Glomerular endothelial cell (primary cell): ENCODE results near the gene COL4A1. TPM values are rescaled to one million over a fixed set of nuclear protein-coding genes. Genes with fewer than 3 reads are reported as not detected.

ENCODE experiments used
- DNase-seq: peaks from one replicate; pipeline ENCODE4 v3.0.0-alpha.2; 2011; ENCODE audit warnings: low read depth, low spot score; ENCODE audit errors: extremely low read depth
- total RNA-seq: library from RNA; depleted of rRNA; stranded (reverse); fragments of >200 nt; gene quantifications from 2 replicates; pipeline ENCODE4 v1.2.3, GENCODE V29; 2015

COL4A1 gene
- total RNA-seq, 1 donor from 2014 or later = 4,558 TPM

DNA sequence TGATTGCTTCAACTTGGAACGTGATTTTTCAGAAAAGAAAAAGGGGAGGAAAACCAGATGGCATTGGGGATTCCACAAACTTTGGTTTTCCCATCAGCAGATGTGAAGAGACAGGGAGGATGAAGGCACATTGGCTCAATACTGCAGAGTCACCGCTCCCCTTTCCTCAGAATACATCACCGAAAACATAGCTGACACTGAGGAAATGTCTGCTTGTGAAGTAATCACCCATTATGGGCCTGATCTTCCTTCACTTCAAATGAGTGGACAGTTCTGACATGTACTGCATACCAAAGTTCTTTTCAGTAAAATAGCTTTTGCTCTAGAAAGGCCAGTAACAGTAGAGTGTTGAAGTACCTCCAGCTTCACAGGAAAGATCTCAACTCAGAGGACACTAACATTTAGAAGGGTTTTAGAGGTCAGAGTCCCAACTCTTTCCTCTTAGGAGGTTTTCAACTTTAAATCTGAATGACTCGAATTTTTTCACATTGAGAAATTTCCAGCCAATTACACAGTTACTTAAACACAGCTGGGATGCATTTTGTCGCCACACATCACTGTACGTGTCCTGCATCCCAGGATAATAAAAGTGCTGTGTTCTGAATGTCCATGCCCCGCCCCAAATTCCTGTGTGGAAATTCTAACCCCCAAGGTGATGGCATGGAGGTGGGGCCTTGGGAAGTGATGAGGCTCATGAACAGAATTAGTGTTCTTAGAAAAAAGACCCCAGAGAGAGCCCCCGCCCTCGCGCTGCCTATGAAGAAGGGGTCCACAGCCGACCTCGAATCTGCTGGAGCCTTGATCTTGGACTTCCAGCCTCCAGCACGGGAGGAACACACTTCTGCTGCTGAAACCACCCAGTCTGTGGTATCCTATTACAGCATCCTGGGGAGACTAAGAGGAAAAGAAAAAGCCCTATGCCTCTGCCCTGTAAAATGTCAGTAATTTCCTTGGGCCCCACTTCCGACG is 77.7 kb downstream of the COL4A1 start:
- DNase-seq = no peak

DNA sequence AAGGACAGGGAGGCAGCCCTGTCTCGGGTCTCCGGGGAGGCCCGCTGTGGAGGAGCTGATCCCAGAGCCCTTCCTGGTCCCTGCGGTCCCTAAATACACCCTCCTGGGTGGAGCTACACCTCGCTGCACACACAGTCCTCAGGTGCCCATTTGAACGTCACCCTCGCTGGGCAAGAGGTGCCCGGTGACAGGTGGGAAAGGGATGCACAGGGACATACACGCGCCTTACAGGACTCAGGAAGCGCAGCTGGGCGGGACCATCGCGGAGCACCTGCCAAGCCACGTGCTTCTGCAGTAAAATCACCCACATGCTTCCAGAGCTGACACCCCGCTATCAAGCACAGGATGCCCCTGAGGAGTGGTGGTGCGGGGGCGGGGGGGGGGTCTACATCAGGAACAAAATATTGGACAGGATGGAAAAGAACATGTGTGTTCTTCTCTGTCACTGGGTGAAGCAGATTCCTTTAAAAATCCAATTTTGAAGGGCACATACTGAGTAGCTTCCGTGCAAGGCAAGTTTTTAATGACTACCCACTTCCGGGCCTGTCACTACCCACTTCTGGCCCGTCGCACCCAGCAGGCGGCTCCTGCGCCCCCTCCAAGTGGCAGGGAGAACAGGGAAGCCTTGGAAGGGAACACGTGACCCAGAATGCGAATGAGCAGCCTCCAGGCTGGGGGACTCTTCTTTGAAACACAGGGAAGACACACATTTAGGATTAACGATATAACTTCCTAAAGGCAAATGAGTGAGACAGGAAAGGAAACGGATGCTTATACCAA is 78.9 kb downstream of the COL4A1 start:
- DNase-seq = no peak

DNA sequence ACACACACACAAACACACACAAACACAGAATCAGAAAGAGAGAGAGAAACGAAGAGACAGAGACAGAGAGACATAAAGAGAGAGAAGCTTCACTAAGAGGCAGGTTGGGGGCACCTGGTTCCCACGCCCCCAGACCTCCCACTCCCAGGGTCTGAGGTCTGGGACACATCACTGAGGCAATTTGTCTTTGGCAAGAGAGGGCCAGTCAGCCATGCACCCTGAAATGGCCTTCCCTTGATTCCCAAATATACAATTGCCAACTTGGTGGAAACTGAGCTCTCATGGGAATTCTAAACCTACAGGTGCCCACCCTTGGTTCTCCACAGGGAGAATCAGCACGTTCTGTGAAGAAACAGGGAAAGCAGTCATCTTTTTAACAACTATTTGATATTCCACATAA is 79.5 kb downstream of the COL4A1 start:
- no peak for DNase-seq

DNA sequence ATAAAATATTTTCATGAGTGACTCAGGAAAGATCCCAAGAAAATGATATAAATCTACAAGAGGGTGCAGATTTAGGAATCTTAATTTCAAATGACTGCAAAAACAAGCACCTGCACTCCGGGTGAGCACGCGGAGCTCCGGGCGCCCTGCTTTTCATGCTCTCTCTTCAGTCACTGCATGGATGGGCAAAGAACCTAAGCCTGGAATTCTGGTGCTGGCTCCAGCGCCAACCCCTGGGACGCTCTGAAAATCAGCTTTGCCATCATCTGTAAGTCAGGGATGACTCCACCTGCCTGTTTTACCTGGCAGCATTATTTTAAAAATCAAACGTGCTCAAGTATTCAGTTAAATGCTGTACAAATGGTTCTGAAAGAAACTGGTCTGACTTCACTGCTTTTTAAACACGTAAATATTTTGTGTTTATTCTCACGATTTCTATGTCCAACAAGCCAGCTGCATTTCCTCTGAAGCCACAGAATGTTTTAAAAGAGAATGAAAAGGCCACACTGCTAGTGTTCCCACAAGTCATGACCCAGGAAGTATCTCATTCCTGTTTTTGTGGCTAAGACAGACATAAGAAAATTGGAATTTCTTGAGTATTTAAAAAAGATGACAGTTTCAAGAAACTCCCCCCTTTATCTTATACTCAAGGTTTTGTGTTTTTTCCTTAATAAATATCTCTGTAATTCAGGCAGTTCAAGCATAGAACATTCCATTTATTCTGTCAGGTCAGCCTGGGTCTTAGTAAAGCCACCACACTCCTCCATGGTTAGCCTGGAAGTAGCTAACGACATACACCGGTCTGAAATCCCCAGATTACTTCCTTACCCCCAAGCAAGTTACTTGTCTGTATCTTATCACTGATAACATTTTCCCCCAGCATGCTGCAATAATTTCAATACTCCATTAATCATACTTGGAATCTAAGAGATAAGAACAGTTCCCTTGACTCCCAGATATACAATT is 81.1 kb downstream of the COL4A1 start:
- no peak for DNase-seq

DNA sequence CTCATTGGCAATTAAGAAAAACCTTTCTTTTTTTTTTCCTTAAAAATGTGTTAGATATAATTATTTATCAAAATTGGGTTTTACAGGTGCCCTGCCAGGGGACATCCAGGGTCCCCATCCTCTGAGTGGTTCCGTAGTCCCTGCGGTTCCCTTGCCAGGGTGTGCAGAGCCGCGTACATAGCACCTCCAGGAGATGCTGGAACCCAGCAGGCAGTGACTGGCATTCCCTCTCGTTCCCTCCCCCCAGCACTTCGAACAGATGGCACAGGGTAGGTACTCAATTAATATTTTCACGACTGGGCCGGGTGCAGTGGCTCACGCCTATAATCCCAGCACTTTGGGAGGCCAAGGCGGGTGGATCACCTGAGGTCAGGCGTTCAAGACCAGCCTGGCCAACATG is 82.0 kb downstream of the COL4A1 start:
- DNase-seq = no peak

DNA sequence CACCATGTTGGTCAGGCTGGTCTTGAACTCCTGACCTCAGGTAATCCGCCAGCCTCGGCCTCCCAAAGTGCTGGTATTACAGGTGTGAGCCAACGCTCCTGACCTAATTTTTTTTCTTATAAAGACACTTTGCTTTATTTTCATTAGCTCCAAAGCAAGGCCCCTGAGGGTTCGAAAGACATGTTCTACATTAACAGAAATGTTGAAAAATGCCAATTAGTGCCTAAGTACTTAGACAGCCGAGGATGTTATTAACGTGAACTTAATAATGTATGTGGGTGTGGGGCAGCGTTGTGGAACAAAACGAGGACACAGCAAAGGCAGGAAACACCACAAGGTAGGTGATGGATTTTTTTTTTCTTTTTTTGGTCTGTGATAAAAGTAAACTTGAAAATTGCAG is 82.4 kb downstream of the COL4A1 start:
- no peak for DNase-seq

DNA sequence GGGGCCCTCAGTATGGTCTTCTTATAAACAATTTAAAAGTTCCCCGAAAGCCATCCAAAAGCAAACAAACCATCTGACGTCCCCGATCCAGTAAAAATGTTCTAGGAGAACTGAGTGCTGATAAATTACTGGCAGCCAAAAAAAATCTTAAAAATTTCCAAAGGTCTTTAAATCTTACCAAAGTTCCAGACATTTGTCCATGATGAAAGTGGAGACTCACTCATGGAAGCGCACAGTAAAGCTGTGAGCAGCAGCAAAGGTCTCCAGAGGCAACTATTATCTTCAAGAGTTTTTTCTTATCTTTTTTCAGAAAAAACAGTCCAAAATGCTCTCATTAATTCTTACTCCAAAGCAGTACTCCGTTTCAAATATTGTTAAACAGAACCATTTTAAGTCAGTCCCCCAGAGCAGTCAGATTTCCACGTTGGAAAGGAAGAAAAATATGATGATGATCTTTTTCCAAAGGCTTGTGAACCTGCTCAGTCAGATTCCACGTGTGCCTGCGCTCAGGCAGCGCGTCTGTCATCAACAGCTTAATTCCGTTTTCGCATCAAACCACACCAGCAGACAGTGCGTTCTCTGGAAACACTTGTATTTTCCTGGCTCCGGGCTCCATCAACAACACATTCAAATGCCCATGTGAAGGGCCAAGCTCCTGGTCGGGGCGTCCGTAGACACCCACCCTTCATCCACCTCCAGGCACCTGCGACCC is 85.4 kb downstream of the COL4A1 start:
- no peak for DNase-seq

DNA sequence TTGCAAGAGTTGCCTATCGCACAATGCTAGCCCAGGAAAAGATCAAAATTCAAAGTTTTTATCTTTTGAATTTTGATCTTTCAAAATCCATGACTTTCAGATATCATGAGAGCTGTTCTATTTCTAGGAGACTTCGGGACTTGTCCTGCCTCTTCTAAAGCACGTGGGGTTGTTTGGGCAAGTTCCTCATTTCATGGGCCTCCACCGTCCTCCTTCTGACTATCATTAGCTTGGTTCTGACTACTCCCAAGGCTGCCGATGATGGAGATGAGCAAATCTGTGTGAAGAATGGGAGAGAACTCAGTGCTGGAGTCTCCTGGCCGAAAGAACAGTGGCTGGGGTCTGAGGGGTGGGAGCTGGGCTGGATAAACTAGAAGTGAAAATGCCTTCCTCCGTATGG is 86.5 kb downstream of the COL4A1 start:
- DNase-seq = no peak

DNA sequence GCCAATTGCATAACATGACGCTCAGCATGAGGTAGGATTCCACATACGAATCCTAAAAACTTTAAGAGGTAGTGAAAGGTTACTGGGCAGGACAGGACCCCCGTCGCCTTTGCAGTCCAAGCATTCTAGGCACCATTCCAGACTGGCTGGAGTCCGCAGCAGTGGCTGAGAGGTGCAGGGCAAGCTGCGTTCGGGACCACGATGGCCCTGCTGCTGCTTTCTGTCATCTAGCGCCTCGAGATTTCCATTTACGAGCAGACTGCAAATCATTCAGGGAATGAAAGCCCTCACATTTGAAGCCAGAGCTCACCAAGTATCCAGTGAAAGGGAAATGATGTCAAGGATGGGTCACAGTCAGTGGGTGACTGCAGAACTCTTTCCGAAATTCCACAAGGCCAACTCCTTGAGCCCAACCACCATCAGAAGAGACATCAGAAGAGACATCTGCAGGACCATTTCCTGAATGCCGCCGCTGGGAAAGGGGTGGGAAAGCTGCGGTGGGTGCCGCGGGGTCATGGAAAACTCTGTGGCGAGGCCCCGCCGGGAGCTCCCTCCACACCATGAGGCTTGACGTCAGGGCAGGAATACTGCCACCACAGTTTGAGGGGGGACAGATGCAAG is 88.3 kb downstream of the COL4A1 start:
- no peak for DNase-seq

DNA sequence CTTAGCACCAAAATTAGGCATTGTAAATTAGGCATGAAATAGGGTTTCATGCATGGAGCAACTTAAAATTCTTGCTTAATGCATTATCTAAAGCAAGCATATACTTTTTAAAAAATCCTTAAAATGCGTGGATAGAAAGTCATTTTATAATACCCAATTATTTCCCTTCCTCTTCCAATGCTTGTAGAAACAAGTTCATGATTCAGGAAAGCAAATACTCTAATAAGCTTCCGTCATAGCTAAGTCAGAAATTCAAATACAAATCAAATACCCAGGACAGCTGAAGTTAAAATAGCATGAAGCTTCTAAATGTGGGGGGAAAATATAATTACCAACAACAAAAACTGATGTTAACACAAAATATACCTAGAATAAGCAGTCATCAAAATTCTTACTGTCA is 89.1 kb downstream of the COL4A1 start:
- no peak for DNase-seq

DNA sequence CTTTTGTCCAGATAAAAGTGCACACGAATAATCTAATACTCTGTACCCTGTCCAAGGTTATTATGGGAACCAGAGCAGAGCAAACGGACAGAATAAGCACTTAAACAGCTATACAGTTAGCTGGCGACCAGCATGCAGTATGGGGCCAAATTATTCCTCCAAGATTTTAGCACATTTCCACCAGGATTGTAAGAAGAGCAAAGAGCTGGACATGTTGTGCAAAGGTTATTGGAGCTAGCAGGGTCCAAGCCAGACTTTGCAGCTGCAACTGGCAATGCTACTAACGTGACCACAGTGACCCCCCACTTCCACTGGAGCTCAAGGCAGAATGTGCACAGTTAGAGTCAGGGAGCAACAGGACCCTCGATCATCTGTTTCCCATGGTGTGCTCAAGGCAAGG is 89.9 kb downstream of the COL4A1 start:
- no peak for DNase-seq

DNA sequence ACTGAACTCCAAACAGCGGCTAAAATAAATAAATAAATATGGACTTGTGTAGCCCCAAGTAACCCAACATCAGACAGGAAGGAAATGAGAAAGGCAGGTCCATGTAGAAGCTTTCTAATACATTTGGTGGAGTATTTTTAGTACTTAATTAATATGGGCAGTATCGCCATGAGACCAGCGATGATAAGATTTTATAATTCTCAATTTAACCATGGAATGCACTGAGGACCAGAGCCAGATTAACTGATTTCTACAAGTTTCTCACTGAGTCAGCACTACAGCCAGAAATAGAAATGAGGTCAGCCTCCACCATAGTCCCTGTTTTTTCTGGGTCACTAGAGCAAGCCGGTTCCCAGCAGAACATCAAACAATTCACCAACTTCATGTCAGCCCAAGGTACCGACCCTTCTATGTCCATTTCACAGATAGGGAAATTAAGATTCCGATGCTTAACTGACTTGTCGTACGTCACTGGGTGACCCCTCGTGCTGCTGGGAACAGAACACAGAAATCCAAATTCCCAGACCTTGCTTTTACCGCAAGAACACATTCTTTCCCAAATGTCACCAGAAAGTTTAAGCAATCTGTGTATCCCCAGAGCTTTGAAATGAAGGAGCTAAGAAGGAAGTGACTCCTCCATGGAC is 90.4 kb downstream of the COL4A1 start:
- no peak for DNase-seq

DNA sequence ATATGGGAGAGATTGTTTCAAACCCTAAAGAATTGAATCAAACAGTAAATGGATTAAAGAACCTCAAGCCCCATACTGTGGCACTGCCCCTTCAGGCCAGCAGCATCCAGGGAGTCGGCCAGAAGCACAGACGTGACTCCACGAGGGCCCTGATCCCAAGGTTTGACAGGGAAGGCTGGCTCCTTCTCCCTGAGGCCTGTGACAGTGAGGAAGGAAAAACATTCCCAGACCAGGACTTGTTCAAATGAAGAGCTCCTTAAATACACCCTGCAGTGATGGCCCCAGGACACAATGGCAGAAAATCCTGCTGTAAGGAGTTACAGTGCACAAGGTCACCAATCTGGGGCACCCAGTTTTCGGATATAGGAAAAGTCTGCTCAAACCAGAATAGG is 91.0 kb downstream of the COL4A1 start:
- no peak for DNase-seq

DNA sequence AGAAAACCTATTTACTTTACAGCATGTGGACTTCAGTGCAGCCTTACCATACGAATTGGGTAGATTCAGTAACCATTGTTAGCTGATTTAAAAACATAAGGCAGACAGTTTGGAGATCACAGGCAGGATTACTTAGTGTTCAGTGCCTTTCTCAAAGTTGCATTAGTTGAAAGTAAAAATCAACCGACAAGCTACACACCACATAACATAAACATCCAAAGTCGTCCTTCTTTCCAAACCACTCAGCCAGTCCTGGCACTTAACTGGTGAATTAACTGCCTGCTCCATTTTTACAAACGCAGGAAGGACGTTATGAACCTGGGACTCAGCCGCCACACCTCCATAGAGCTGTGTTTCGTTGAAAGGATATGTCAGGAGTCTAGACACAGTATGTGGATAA is 91.4 kb downstream of the COL4A1 start:
- no peak for DNase-seq

DNA sequence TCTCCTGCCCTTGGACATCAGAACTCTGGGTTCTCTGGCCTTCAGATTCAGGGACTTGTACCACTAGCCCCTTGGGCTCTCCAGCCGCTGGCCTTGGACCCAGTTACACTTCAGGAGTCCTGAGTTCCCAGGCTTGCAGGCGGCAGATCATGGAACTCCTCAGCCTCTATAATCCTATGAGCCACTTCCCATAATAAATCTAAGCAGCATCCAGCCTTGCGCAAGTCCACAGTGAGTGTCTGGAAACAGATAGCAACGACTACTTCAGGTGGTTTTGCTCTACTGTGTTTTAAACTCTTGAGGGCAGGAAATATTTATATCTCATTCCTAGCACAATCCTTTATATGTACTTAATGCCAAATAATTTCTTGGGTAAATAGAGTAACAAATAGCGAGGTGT is 92.3 kb downstream of the COL4A1 start:
- DNase-seq = no peak

DNA sequence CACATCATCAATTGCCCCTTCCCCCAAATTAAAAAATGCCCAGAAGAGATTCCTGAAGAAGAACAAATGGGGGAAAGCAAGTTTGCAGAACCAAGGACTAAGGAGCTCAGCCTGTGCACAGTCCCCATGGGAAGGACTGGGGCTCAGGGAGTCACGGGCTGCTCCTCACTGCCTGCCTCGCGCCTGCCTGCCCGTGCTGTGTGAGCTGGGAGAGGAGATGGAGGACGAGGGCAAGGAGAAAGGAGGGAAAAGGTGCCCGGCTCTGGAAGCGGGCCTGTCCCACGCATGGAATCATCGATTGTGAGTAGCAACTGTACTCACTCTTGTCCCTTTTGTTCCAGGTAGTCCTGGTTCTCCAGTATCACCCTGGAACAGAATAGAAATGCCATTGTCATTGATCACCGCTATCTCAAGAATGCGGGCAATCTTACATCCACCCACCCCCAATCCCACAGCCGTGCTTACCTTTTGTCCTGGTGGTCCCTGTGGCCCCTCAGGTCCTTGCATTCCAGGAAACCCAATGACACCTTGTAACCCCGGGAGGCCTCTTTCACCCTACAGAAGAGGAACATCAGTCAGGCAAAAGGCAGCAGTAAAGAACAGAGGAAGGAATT is 93.4 kb downstream of the COL4A1 start:
- DNase-seq = no peak

DNA sequence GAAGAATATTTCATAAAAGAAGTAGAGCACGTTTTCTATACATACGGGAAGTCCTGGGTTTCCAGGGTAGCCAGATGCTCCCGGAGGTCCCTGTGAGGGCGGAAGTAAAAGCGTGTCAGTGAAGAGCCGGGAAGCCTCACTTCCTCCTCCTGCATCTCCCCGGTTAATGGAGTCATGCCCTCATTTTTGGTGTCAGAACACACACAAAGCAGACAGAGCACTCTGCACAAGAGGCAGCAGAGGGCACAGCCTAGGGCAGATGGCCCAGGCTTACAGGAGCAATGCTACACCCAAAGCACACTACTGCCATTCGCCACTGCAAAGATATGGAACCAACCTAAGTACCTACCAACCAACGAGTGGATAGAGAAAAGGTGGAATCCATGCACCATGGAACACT is 94.4 kb downstream of the COL4A1 start:
- no peak for DNase-seq

DNA sequence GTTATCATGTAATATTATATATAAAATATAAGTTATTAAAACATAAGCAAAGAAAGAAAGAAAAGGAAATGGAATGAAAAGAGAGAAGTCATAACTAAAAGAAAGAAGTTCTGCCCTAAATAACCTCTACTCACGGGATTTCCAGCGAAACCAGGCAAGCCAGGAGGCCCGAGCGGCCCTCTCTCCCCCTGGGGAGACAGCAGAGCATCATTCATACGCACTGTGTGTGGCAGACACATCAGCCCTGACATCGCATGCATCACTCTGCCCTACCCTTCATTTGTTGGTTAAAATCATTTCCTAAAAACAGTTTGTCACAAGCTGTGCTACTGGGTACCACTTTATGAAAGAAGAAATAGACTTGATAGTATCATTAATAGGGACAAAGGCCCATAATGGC is 95.2 kb downstream of the COL4A1 start:
- no peak for DNase-seq

DNA sequence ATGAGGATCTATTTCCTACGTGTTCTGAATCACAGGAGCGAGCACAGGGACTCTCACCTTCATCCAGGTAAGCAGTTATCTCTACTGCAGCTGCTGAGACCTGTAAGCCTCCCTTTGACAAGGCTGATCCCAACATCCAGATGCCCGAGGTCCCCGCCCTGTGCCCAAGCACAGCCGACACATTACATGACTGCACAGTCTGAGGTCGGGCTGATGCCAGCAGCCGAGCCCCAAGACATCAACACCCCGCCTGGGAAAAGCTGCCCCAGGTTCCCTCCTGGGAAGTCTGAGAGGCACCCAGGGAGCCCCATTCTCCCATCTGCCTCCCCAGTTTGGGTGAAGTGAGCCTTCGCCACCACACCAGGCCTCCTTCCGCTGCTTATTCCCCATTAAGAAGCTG is 95.9 kb downstream of the COL4A1 start:
- no peak for DNase-seq
